Transverse colon (tissue), 4 donors: ENCODE measurements around the gene DIAPH3.

Experiments used
- EP300 ChIP-seq: sonication (generic); formaldehyde crosslinking; IDR thresholded peaks from one replicate; pipeline ENCODE4 v1.6.1; 2017; ENCODE audit warnings: antibody characterized with exemption, low read depth
- POLR2A ChIP-seq: fragments of 450-650 bp; IDR thresholded peaks from one replicate; pipeline ENCODE4 v1.6.1; 2016; ENCODE audit warnings: antibody characterized with exemption, mild to moderate bottlenecking, moderate library complexity
- POLR2AphosphoS5 ChIP-seq, 3 donors: sonication (generic); formaldehyde crosslinking; IDR thresholded peaks; one replicate each; pipeline ENCODE4 v1.6.1; 2016; ENCODE audit warnings: antibody characterized with exemption in 3 of 3
- TF ChIP-seq, protein P1 (sequence below), 5 experiments: fragments of 200-600 bp in 3 of 5; fragments of 450-650 bp in 2 of 5; sonication (generic) in 3 of 5; IDR thresholded peaks; 1 replicate in 2 of 5; 2 replicates in 3 of 5; pipeline ENCODE4 v1.5.1; 2016 to 2017; ENCODE audit warnings: antibody characterized with exemption in 5 of 5, inconsistent platforms in 3 of 5, mild to moderate bottlenecking in 2 of 5, moderate library complexity in 1 of 5

DNA sequence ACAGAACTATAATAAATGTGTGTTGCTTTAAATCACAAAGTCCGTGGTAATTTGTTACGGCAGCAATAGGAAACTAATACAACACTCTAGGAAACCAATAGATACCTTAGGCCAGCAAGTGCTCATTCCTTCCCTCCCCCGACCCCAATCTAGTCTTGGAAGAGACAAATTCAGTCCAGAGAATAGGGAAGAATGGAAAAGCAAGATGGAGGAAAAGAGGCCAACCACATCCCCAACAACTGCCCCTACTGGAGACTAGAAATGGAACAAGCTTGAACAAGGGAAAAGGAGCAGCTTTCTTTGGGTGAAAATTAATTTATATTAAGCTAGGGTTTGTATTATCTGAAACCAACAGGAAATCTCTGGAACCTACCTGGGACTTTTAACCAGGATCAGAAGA is 54.4 kb downstream of the DIAPH3 start:
- TF ChIP-seq, protein P1, sequence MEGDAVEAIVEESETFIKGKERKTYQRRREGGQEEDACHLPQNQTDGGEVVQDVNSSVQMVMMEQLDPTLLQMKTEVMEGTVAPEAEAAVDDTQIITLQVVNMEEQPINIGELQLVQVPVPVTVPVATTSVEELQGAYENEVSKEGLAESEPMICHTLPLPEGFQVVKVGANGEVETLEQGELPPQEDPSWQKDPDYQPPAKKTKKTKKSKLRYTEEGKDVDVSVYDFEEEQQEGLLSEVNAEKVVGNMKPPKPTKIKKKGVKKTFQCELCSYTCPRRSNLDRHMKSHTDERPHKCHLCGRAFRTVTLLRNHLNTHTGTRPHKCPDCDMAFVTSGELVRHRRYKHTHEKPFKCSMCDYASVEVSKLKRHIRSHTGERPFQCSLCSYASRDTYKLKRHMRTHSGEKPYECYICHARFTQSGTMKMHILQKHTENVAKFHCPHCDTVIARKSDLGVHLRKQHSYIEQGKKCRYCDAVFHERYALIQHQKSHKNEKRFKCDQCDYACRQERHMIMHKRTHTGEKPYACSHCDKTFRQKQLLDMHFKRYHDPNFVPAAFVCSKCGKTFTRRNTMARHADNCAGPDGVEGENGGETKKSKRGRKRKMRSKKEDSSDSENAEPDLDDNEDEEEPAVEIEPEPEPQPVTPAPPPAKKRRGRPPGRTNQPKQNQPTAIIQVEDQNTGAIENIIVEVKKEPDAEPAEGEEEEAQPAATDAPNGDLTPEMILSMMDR (IDR thresholded peaks at IDR 0.05): no peak
- TF ChIP-seq EP300 (no peak), POLR2A (no peak), POLR2AphosphoS5 (IDR thresholded peaks at IDR 0.05) (no peak)
